ENCODE results near the gene ZG16B. TPM values are rescaled to one million over a fixed set of nuclear protein-coding genes. Genes with fewer than 3 reads are reported as not detected.

Gene ZG16B
- total RNA-seq, 4 donors from 2014 or later: 1.3 to 15.9 TPM; not detected in 2

DNA sequence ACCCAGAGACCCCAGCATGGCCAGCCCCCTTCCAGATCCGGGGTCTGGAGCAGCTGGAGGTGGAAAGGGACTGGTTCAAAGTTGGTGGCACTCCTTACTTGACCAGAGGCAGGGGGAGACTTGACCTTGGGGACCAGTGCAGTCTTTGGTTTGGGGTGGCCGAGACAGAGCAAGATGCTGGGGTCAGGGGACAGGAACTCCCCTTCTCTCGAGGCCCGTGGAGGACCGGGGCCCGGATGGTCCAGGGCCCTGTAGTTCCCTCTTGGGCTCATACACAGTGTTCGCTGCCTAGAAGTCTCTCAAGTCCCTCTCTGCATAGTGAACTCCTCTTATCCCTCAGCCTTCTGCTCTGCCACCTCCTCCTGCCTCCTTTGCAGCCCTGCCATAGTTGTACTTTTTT, 42.1 kb upstream of the ZG16B start:
- no peak overlapping the region for H3K27ac ChIP-seq
- no peaks in the 10 kb centered on the region for H3K9me3 ChIP-seq
- TF ChIP-seq, protein P1, sequence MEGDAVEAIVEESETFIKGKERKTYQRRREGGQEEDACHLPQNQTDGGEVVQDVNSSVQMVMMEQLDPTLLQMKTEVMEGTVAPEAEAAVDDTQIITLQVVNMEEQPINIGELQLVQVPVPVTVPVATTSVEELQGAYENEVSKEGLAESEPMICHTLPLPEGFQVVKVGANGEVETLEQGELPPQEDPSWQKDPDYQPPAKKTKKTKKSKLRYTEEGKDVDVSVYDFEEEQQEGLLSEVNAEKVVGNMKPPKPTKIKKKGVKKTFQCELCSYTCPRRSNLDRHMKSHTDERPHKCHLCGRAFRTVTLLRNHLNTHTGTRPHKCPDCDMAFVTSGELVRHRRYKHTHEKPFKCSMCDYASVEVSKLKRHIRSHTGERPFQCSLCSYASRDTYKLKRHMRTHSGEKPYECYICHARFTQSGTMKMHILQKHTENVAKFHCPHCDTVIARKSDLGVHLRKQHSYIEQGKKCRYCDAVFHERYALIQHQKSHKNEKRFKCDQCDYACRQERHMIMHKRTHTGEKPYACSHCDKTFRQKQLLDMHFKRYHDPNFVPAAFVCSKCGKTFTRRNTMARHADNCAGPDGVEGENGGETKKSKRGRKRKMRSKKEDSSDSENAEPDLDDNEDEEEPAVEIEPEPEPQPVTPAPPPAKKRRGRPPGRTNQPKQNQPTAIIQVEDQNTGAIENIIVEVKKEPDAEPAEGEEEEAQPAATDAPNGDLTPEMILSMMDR (IDR thresholded peaks at IDR 0.05): no peak
- no peak for TF ChIP-seq POLR2A (IDR thresholded peaks at IDR 0.05)
- H3K4me3 ChIP-seq: no peak overlapping the region
- intact Hi-C loops (cut with DNase I; ENCODE audit: low total_unique reads): no loop called here
- no peaks in the 10 kb centered on the region for H3K4me1 ChIP-seq
- no peaks in the 10 kb centered on the region for H3K36me3 ChIP-seq
- H3K27me3 ChIP-seq: peaks cover 6 to 22% of the 10 kb centered on the region in 2 donors
- DNase-seq: no peak

DNA sequence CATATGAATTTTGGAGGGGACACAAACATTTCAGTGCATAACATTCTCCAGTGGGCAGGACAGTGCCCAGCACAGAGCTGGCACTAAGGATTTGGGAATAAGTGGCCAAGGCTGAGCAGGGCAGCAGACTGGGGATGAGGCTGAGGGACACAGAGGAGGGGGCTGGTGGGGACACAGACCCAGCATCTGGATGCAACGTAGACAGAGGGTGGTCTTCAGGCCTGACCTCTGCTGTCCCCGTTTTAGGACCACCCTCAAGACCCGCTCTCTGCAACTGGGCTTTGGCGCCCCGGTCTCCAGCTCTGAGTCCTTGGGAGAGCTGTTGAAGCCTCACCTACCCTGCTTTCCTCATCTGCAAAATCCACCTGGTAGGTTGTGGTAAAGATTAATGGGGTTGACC, 39.5 kb upstream of the ZG16B start:
- Histone ChIP-seq H3K27me3 (peaks cover 3 to 20% of the 10 kb centered on the region in 2 donors), H3K36me3 (no peaks in the 10 kb centered on the region), H3K4me3 (no peak overlapping the region), H3K4me1 (no peaks in the 10 kb centered on the region), H3K9me3 (no peaks in the 10 kb centered on the region), H3K27ac (no peak overlapping the region)
- intact Hi-C loops (cut with DNase I; ENCODE audit: low total_unique reads): no loop called here
- no peak for TF ChIP-seq POLR2A (IDR thresholded peaks at IDR 0.05)
- TF ChIP-seq, protein P1 (IDR thresholded peaks at IDR 0.05): no peak
- no peak for DNase-seq

DNA sequence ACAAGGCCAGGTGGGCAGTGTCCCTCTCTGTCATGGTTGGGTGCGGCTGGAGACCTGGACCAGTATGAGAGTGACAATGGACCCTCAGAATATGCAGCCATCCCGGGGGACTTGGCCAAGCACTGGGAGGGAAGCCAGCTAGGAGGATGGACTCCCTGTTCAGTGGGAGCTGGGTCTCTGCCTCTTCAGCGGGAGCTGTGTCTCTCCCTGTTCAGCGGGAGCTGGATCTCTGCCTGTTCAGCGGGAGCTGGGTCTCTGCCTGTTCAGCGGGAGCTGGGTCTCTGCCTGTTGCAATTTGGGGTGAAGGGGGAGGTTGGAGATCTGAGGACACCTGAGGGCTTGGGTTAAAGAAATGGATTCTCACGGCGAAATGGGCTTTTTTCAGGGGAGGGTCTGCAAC, 38.9 kb upstream of the ZG16B start:
- Histone ChIP-seq H3K9me3 (no peaks in the 10 kb centered on the region), H3K4me1 (no peaks in the 10 kb centered on the region), H3K27ac (no peak overlapping the region), H3K27me3 (peaks cover 0 to 14% of the 10 kb centered on the region in 2 donors), H3K4me3 (no peak overlapping the region), H3K36me3 (no peaks in the 10 kb centered on the region)
- no peak for TF ChIP-seq POLR2A (IDR thresholded peaks at IDR 0.05)
- TF ChIP-seq, protein P1 (IDR thresholded peaks at IDR 0.05): no peak
- intact Hi-C loops (cut with DNase I; ENCODE audit: low total_unique reads): no loop called here
- DNase-seq: no peak

DNA sequence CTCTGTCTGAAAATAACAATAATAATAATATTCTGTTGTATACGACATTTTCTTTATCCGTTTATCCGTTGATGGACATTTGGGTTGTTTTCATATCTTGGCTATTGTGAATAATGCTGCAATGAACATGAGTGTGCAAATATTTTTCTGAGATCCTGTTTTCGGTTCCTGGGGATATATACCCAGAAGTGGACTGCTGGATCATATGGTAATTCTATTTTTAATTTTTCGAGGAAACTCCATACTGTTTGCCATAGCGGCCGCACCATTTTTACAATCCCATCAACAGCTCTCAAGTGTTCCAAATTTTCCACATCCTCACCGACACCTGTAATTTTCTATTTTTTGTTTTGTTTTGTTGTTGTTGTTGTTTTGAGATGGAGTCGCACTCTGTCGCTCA, 37.2 kb upstream of the ZG16B start:
- Histone ChIP-seq H3K4me3 (no peak overlapping the region), H3K27ac (no peak overlapping the region), H3K36me3 (no peaks in the 10 kb centered on the region), H3K27me3 (peaks cover 0 to 4% of the 10 kb centered on the region in 2 donors), H3K9me3 (no peaks in the 10 kb centered on the region), H3K4me1 (no peaks in the 10 kb centered on the region)
- intact Hi-C loops (cut with DNase I; ENCODE audit: low total_unique reads): no loop called here
- no peak for TF ChIP-seq POLR2A (IDR thresholded peaks at IDR 0.05)
- TF ChIP-seq, protein P1 (IDR thresholded peaks at IDR 0.05): no peak
- DNase-seq: no peak

DNA sequence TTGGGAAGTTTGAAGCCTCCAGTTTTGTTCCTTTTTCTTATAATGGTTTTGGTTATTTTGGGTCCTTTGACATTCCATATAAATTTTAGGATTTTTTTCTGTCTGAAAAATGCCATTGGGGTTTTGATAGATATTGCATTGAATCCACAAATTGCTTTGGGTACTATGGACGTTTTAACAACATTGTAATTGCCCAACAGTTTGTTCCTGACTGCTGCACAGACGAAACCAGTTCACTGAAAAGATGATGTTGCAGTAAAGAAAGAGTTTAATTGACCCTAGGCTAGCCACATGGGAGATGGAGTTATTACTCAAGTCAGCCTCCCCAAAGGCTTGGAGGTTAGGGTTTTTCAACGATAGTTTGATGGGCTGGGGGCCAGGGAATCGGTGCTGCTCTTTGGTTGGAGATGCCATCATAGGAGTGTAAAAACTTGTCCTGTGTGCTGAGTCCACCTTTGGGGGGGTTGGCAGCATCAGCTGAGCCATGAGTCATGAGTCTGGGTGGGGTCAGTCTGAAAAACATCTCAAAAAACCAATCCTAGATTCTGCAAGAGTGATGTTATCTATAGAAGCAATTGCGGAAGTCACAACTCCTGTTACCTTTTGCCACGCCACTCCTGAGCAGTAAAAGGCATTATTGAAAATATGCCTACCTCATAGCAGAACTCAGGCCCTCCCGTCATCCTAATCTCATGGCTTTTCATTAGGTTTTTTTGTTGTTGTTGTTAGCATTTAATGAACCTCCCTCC, 34.5 kb upstream of the ZG16B start:
- TF ChIP-seq POLR2A (IDR thresholded peaks at IDR 0.05): no peak
- TF ChIP-seq, protein P1 (IDR thresholded peaks at IDR 0.05): no peak
- intact Hi-C loops (cut with DNase I; ENCODE audit: low total_unique reads): no loop called here
- H3K4me3 ChIP-seq: no peak overlapping the region
- no peak for DNase-seq
- H3K4me1 ChIP-seq: no peaks in the 10 kb centered on the region
- H3K9me3 ChIP-seq: no peaks in the 10 kb centered on the region
- H3K27ac ChIP-seq: no peak overlapping the region
- no peaks in the 10 kb centered on the region for H3K27me3 ChIP-seq
- no peaks in the 10 kb centered on the region for H3K36me3 ChIP-seq
